T-helper 2 cell (primary cell): ENCODE results near the gene TSC22D4.
"Not testable (repeated sequence)": the region's sequence is repeated elsewhere in the genome, so short reads cannot be mapped to it uniquely, and the experiment has no call there.

Experiments used
- DNase-seq, 5 experiments: peaks; one replicate each; pipeline versions ENCODE4 v3.0.0 to v3.0.0-alpha.2; 2012 to 2022

The TSC22D4 gene

DNA sequence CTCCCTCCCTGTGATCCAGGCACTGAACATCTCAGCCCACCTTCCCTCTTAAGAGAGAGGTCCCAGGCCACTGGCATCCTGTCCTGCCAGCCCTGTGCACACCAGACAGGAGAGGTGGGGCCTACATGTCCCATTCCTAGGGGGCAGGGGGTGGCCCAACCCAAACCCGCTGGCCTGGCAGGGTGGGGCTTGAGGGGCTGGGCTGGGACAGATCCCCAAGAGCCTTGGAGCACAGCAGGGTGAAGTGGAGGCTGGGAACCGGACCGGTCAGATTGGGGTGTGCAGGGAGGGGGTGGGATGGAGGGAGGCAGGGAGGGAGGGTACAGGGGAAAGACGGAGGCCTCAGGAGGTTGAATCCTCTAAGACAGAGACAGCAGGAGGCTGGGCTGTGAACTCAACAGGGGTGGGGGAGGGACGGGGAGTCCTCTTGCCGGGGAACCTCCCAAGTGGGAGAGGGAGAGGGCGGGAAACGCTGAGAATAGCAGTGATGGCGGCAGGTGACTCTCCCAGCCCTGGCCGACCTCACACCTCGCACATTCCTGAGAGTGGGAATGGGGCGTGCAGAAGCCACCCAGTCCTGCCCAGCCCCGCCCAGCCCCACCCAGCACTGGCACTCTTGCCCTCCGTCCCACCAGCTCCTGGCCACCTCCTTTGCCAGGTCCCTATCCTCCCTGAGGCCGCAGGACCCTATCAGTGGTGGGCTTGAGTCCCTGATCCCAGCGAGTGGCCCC is 6.7 kb downstream of the TSC22D4 start:
- no peak for DNase-seq

DNA sequence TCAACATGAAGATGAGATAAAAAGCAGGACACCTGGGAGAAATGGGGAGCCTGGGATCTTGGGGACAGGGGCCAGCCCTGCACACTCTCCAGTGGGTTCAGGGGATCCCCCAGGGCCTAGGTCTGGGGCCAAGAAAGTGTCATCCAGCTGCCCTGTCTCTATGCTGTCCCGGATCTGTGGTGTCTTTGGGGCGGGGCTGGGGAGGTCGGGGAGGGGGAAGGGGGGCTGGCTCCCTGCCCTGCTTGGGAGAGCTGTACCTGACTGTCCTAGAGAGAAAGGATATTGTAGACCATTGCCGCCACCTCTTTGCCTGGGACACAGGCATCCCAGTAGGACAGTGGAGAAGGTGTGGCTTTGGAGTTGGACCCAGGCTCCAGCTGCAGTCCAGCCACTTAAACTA is 8.0 kb downstream of the TSC22D4 start:
- no peak for DNase-seq

DNA sequence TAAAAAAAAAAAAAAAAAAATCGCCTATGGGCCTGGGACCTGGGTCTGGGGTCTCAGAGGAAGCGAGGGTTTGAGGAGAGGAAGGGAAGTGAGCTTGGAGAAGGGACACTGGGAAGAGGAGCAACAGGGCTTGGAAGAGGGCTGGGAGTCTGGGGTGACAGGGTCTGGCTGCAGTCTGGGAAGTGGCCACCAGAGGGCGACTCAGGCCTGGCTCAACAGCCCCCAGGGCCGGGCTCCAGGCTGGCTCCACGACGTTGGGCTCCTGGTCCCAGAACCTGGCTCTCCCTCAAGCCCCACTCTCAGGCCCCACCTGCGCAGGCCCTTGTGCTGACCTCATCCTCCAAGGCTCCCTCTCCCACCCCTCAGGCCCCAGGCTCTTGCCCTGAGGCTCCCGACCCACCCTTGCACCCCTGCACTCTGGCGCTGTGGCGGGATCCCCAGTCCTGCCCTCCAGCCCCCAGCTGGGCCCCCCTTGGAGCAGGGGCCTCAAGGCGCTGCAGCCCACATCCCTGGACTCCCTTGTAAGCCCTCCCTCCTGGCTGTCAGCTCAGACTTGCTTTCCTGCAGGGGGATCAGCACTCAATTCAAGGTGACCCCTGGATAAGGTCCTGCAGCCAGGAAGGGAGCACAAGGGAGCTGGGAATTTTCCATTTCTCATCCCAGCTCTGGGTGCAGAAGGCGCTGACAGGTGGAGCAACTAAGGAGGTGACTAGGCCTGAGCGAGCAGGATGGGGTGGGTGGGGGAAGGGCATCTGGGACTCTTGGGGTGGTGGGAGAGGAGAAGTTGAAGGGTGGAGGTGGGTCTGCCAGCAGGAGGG is 9.6 kb downstream of the TSC22D4 start:
- DNase-seq: peak; percentile 66 to 79 (median 78)

DNA sequence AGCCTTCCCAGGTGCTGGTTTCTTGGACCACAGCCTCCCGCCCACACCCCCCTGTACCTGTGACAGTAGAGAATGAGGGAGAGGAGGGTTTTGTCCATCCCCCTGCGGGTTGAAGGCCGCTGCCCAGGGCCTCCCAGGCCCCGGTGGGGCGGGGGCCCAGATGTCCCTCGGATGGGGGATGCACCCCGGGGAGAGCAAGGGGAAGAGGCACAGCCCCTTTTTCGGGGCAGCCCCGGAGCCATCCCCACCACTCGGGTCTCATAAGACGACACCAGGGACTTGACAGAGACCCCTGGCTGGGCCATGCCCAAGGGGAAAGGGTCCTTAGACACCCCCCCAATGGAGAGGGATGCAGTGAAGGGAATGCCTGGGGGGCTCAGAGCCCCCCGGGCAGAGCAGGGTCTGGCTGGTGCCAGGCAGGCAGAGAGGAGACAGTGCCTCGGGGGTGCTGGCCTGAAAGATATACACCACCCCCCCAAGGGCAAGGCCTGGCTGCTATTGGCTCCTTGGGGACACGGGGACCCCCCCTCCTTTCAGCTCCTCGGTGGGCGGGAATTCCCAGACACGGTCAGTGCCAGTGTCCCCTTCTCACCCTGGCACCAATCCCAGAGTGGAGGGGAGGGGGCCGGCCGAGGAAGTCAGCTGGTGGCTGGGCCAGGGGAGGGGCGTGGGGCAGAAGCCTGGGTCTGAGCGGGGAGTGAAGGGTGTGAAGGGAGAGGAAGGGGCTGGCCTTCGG is 11.2 kb downstream of the TSC22D4 start:
- DNase-seq: no peak

DNA sequence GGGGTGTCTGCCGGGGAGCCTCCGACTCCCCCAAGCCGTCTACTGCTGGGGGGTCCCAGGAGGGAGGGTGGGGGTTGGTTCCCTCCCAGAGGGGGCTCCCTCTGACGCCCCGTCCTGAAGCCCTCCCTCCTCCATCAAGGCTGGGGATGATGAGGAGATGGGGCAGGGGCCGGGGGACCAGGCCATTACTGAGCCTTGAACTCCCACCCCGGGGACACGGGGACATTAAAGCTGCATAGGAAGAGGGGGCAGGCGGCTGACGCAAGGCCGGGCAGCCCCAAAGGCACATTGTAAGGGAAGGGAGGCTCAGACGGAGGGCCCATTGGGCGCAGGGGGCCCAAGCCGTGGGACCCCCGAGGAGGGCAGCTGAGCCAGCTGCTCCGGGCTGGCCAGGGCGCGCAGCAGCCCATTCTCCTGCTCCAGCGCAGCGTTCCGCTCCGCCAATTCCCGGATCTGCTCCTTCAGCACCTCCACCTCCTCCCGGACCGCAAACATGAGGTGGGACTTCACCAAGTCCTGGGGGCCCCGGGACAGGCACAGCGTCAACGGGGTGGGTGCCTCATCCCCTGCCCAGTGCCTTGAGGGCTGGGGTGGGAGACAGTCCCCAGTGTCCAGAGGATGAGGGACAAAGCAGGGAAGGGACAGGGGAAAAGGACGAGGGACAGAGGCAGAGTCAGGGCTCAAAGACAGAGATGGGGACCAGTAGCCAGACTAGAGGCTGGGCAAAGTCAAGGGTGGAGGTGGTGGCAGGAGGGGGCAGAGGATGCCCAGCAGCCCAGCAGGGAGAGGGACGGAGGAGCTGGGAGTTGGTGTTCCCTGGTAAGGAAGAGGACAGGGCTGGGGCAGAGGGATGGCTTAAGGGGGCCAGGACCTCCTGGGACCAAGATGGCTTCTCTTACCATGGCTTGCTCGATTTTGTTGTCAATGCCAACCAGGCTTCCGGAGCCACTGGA is 12.1 kb downstream of the TSC22D4 start:
- no peak for DNase-seq

DNA sequence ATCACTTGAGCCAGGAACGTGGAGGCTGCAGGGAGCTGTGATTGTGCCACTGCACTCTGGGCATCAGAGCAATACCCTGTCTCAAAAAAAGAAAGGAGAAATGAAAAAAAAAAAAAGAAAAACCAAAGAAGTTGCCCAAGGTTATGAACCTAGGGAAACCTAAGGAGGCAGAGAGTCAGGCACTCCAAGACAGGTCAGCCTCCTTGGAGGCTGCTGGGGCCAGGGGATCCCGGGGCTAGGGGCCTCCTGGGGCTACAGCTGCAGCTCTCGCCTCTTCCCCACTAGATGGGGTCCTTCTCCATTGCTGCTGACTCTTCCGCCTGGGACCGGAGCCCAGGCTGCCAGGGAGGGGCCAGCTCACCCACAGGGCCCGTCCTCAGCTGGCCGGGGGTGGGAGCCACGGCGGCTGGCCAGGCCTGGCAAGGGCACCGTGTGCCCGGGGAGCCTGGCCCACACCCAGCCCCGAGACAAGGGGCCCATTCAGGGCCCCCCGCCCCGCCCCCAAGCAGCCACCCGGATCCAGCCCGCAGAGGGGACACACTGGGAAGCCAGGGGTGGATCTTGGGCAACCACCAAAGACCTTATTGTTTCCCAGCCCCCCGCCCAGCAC is 13.2 kb downstream of the TSC22D4 start:
- no peak for DNase-seq

DNA sequence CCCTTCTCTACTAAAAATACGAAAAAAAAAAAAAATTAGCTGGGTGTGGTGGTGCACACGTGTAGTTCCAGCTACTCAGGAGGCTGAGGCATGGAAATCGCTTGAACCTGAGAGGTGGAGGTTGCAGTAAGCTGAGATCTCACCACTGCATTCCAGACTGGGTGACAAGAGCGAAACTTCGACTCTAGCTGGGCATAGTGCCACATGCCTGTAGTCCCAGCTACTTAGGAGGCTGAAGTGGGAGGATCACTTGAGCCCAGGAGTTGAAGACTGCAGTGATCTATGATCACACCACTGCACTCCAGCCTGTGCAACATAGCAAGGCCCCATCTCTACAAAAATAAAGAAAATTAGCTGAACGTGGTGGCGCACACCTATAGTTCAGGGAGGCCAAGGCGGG is 13.7 kb downstream of the TSC22D4 start:
- no peak for DNase-seq

DNA sequence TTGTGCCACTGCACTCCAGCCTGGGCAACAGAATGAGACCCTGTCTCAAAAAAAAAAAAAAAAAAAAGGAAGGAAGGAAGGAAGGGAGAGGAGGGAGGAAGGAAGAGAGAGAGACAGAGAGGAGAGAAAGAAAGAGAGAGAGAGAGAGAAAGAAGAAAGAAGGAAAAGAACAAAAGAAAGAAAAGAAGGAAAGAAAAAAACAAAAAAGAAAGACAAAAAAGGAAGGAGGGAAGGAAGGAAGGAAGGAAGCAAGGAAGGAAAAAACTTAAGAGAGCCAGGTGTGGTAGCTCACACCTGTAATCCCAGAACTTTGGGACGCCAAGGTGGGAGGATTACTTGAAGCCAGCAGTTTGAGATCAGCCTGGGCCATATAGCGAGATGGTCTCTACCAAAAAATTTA is 14.2 kb downstream of the TSC22D4 start:
- no peak for DNase-seq

DNA sequence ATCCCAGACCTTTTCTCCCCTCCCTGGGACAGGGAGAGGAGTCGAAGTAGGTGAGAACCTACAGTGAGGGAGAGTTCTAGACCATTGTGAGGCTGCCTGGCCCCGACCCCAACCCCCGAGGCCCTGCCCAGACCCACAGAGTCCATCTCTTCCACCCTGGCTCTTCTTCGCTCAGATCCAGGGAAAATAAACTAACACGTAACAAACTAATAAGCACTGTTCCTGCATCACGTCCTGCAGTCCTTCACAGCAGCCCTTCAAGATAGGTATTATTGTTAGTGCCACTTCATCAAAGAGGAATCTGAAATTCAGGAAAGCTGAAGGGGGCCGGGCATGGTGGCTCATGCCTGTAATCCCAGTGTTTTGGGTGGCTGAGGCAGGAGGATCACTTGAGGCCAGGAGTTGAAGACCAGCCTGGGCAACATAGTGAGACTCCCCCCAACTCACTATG is 14.8 kb downstream of the TSC22D4 start, which contains the start of gene SPACDR:
SPACDR (minus strand) TSS at position 51 of the 451 bp plus-strand sequence. CDS start 235 bp downstream, outside the sequence.
- DNase-seq: no peak

DNA sequence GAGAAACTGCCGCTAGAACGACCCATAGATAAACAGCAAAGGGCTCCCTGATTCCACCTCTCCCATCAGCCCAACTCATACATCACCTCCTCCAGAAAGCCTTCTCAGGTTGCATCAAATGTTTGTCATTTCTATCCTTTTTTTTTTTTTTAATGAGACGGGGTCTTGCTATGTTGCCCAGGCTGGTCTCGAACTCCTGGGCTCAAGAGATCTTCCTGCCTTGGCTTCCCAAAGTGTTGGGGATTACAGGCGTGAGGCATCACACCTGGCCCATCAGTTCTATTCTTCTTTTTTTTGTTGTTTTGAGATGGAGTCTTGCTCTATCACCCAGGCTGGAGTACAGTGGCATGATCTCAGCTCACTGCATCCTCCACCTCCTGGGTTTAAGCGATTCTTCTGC is 22.0 kb downstream of the TSC22D4 start:
- no peak for DNase-seq

DNA sequence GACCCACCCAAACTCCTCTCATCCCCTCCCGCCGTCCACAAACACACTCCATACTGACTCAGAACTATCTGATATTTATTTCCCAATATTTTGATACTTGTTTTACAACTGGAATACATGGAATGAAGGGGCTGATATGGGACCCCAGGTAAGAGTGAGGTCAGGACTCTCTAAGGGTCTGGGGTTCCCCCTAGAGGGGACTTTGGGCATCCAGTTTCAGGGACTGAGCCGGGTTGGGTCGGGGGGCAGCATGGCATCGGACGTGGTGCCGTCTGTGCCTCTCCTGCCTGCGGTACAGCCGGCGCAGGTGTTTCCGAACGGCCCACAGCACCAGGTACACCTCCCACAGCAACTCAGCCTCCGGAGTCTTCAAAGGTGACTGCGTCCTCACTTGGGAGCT is 22.5 kb downstream of the TSC22D4 start:
- DNase-seq: no peak

DNA sequence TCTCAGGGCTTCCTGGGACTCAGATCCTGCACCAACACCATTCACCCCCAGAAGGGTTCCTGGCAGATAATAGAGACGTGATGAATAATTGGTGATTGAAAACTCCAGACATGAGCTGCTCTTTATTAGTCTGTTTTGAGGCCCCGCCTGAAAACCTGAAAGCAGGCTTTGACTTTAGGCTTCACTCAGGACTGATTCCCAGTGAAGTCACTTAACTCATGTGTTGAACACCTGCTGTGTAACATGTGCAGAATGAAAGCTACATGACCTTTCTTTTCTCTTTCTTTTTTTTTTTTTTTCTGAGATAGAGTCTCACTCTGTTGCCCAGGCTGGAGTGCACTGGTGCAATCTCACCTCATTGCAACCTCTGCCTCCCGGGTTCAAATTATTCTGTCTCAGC is 23.8 kb downstream of the TSC22D4 start:
- DNase-seq: no peak

DNA sequence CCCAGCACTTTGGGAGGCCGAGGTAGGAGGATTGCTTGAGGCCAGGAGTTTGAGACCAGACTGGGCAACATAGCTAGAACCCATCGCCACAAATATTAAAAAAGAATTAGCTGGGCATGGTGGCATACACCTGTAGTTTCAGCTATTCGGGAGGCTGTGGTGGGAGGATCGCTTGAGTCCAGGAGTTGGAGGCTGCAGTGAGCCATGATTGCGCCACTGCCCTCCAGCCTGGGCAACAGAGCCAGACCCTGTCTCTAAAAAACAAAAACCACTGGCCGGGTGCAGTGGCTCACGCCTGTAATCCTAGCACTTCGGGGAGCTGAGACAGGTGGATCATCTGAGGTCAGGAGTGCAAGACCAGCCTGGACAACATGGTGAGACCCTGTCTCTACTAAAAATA is 25.2 kb downstream of the TSC22D4 start:
- not testable (repeated sequence) for DNase-seq

DNA sequence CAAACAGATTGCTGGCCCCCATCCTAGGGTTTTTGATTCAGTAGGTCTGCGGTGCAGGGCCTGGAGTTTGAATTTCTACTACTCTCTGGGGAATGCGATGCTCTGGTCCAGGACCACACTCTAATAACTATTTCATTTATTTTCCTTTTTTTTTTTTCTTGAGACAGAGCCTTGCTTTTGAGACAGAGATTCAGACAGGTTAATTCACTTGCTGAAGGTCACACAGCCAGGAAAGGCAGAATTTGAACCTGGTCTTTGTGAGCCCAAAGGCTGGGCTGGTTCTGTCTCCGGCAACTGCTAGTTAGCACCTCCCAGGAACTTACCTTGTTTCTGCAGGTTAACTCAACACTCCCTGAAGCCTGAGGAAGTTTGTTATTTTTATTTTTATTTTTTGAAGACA is 26.5 kb downstream of the TSC22D4 start:
- no peak for DNase-seq

DNA sequence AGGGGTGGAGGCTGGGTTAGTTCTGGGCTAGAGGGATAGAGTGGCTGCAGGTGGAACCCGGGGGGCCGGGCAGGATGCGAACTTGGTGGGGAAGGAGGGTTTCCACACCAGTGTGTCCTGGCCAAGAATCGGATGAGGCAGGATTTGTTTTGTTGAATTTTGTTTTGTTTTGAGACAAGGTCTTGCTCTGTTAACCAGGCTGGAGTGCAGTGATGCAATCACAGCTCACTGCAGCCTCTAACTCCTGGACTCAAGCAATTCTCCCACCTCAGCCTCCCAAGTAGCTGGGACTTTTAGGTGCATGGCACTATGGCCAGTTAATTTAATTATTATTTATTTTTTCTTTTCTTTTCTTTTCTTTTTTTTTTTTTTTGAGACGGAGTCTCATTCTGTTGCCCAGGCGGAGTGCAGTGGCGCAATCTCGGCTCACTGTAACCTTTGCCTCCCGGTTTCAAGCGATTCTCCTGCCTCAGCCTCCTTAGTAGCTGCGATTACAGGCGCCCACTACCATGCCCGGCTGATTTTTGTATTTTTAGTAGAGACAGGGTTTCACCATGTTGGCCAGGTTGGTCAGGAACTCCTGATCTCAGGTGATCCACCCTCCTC is 29.7 kb downstream of the TSC22D4 start:
- no peak for DNase-seq

DNA sequence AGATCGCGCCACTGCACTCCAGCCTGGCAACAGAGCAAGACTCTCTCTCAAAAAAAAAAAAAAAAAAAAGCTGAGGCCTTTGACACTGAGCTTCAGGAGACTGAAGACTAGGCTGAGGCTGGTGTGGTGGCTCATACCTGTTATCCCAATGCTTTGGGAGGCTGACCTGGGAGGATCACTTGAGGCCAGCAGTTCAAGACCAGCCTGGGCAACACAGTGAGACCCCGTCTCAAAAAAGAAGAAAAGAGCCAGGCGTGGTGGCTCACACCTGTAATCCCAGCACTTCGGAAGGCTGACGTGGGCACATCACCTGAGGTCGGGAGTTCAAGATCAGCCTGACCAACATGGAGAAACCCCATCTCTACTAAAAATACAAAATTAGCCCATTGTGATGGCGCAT is 31.7 kb downstream of the TSC22D4 start:
- not testable (repeated sequence) for DNase-seq

DNA sequence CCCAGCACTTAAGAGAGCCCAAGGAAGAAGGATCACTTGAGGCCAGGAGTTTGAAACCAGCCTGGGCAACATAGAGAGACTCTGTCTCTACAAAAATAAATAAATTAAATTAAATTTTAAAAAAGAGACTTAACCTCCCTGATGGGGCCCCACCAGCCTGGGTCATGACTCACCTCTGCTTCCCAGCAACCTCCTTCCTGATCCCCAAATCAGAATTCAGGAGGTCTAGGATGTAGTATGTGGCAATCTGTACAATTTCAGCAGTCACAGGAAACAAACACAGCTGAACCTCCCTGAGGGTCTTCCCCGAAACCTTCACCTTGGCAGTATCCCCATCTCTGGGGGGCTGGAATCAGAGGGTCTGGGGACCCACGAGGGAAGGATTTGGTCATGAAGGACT is 33.0 kb downstream of the TSC22D4 start:
- DNase-seq: no peak

DNA sequence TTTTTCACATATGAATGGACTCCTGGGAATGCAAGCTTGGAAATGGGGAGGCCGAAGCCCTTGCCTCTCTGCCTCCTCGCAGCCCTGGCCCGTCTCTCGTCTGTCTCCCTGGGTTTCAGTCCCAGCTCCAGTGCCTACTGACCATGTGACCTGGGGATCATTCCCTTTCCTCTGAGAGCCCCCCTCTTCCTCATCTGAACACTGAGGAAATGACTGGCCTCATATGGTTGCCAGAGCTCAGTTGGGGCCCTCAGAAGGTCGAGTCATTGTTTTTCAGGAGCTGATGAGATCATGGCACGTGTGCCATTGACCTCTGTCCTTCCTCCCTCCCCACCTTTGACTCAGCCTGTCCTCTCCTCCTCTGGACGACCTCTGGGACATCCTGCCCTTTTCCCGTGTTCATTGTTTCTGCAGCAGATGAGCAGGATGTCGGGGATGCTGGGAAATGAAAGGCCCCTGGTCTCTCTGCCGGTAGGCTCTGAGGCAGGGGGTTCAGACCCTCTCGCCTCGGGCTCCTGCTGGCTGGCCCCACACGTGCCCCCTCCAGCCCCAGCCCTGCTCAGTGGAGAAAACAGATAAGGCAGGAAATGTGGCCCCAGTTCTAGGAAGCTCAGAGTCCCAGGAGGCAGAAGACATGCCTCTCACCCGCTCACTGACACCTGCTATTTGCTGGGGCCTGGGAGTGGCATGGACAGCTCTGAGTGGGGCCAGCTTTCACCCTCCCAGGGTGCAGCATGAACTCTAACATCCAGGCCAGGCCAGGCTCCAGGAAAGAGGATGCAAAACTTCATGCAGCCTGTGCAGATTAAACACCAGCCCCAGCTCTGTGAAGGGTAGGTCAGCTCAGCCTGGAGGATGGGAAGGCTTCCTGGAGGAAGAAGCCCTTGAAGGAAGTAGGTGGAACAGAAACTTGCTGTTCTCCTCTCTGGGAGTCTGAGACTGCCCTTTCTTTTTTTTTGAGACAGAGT is 34.4 kb downstream of the TSC22D4 start:
- no peak for DNase-seq

DNA sequence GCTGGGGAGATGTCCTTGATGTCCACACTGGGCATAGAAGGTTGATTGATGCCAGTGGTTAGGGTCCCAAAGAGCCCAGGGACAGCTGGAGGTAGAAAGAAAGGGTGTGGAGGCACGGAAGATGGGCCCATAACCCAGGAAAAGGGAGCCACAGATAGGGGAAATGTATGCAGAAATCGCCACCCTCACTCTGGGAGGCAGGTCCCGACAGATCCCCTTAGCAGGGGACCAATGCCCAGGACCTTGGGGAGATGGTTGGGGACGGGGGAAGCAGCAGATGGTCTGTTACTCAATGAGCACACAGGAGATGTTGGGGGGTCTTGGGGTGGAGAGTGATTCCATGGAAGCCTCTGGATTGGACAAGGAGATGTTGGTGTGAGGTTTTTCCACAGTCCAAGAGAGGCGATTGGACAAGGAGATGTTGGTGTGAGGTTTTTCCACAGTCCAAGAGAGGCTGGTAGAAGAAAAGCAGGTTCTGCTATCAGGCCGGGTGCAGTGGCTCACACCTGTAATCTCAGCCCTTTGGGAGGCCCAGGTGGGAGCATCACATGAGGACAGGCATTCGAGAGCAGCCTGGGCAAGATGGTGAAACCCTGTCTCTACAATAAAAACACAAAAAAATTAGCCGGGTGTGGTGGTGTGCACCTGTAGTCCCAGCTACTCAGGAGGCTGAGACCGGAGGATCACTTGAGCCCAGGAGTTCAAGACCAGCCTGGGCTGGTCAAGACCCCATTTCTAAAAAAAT is 35.7 kb downstream of the TSC22D4 start:
- no peak for DNase-seq
